HG02763 (cell line): Measurements from ENCODE around the gene XRRA1.
"Not testable (repeated sequence)": the region's sequence is repeated elsewhere in the genome, so short reads cannot be mapped to it uniquely, and the experiment has no call there.

Experiments
- ATAC-seq: cut with Tn5 transposase; IDR thresholded peaks from one replicate; pipeline ENCODE4 v1.9.1; 2021; ENCODE audit warnings: mild to moderate bottlenecking, moderate library complexity; ENCODE audit not compliant: unreplicated experiment

The XRRA1 gene

GRCh38 chr11:74839446-74839845, 109.4 kb downstream of the XRRA1 start:
- ATAC-seq = no peak

GRCh38 chr11:74838188-74838587, 110.7 kb downstream of the XRRA1 start:
- ATAC-seq = no peak

- ATAC-seq = no peak
Observed at GRCh38 chr11:74837191-74837590, 111.7 kb downstream of the XRRA1 start.

DNA sequence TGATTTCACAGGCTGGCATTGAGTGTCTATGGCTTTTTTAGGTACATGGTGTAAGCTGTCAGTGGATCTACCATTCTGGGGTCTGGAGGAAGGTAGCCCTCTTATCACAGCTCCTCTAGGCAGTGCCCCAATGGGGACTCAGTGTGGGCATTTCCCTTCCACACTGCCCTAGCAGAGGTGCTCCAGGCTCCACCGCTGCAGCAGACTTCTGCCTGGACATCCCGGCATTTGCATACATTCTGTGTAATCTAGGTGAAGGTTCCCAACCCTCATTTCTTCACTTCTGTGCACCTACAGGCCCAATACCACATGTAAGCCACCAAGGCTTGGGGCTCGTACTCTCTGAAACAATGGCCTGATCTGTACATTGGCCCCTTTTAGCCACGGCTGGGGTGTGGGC, 122.0 kb downstream of the XRRA1 start:
- ATAC-seq = no peak

DNA sequence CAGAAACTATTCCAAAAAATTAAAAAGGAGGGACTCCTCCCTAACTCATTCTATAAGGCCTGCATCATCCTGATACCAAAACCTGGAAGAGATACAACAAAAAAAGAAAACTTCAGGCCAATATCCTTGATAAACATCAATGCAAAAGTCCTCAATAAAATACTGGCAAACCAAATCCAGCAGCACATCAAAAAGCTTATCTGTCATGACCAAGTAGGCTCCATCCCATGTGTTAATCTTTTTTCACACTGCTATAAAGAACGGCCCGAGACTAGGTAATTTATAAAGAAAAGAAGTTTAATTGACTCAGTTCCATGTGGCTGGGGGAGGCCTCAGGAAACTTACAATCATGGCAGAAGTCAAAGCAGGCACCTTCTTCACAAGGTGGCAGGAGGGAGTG, 123.3 kb downstream of the XRRA1 start:
- not testable (repeated sequence) for ATAC-seq

DNA sequence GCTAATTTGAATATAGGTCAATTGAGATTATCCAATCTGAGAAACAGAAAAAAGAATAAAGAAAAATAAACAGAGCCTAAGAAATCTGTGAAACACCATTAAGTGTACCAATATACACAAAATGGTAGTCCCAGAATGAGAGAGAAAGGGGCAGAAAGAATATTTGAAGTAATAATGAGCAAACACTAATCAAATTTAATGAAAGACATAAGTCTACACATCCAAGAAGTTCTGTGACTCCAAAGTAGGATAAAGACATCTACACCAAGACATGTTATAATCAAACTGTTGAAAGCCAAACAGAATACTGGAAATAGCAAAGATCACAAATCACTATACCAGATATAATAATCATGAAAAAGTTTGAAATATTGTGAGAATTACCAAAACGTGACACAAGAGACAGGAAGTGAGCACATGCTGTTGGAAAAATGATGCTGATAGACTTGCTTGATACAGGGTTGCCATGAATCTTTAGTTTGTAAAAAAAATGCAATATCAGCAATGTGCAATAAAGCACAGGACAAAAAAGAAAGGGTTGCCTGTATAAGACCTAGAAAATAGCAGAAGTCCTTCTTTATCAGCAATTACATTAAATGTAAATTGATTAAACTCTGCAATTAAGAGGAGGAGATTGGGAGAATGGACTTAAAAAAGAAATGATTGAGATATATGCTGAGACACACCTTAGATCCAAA, 124.5 kb downstream of the XRRA1 start:
- no peak for ATAC-seq

DNA sequence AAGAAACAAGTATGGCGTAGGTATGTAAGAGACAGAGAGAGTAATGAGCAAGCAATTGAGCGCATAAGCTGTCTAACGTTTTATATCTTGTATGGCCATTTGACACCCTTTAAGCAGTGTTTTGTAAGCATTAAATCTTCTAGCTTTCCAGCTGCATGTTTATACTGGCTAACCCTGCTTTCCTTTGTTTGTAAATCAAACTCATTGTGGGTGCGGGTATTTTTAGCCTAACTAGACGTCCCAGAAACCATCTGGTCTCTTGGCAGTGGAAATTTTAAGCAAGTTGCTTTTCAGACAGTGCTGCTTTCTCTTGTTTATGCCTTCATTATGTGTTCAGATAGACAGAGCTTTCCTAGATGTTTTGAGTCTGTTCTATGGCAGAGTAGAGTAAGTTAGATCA, 126.7 kb downstream of the XRRA1 start:
- ATAC-seq = no peak

- no peak for ATAC-seq
Observed at GRCh38 chr11:74820763-74821162, 128.1 kb downstream of the XRRA1 start.

- no peak for ATAC-seq
Observed at GRCh38 chr11:74819400-74819799, 129.5 kb downstream of the XRRA1 start.

- ATAC-seq = no peak
Observed at GRCh38 chr11:74818283-74818946, 130.5 kb downstream of the XRRA1 start.

GRCh38 chr11:74816664-74817063, 132.2 kb downstream of the XRRA1 start:
- ATAC-seq = no peak

DNA sequence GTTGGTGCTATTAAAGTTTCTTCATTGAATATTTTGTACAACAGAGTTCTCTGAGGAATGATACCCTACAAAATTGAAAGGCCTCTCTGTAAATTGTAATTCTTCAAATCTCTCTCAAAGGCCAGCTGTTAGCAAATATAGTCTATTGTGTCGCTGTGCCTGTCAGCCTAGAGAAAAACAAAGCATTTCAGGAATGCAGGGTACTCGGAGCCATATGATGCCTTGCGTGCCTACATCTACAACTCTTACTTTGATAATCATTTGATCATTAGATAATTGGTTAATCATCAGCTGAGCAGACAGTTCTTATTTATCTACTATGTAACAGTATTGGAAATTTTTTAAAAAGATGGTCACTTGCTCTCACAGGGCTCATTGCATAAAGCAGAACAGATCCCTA, 132.9 kb downstream of the XRRA1 start:
- ATAC-seq = no peak

DNA sequence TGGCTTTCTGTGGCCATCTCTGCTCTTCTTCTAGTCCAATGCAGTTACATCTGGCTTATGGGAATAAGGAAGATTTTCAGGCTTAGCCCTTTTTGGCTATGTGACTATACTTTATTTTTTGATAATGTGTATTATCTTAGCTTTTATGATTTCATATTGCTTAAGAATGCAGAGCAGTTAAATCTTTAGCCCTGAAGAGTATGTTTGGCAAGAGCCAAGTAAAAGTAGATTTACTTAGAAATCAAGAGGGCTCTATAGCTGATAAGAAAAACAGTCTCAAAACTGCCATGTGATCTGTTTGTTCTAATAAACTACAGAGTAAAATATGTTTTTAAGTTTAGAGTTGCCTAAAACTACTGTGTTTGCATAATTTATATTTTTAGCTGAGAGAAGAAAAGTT, 139.1 kb downstream of the XRRA1 start:
- no peak for ATAC-seq

DNA sequence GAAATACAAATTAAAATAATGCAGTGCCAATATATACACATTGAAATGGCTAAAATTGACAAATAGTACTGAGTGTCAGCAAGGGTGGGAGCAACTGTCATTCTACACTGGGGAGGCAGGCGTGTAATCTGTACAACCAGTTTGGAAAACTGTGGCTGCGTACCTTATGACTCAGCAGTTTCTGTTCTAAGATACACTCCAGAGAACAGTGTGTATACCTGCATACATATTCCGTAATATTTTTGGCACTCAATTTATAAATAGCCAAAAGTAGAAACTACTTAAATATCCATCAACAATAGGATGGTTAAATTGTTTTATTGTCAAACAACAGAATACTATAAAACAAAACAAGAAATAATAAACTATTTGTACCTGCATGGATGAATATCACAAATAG, 142.6 kb downstream of the XRRA1 start:
- ATAC-seq = no peak

GRCh38 chr11:74791333-74792100, 157.4 kb downstream of the XRRA1 start:
- ATAC-seq = no peak
